Measurements from ENCODE around the gene OR7G2. TPM values are rescaled to one million over a fixed set of nuclear protein-coding genes. Genes with fewer than 3 reads are reported as not detected.

OR7G2 gene
- total and polyA plus RNA-seq, 7 donors: not detected

- H3K36me3 ChIP-seq (ENCODE audit: insufficient read depth in 1 of 2, low read depth in 1 of 2): no peaks in the 10 kb centered on the region
- H3K4me3 ChIP-seq: no peak overlapping the region
- no peaks in the 10 kb centered on the region for H3K9me3 ChIP-seq
- intact Hi-C loops (cut with DNase I): no loop called here
- 71 to 79% (median 75%) methylated on average over 3 of the region's 3 CpGs for WGBS, 3 donors
- DNase-seq (no peak), ATAC-seq (no peak)
- H3K4me1 ChIP-seq: no peaks in the 10 kb centered on the region
- no peak overlapping the region for H3K27ac ChIP-seq
- H3K27me3 ChIP-seq (ENCODE audit: insufficient read depth in 3 of 3, low read length in 2 of 3): peaks cover 1 to 16% (median 5%) of the 10 kb centered on the region in 3 donors
- no peak for TF ChIP-seq CTCF (IDR thresholded peaks at IDR 0.05)
Observed at GRCh38 chr19:9128171-9128570, 20.9 kb upstream of the OR7G2 start.

- Histone ChIP-seq H3K27me3 (ENCODE audit: insufficient read depth in 3 of 3, low read length in 2 of 3) (peaks cover 1 to 17% (median 5%) of the 10 kb centered on the region in 3 donors), H3K27ac (no peak within 1 kb of the TSS), H3K36me3 (ENCODE audit: insufficient read depth in 1 of 2, low read depth in 1 of 2) (no peaks in the 10 kb centered on the region), H3K4me3 (no peak within 1 kb of the TSS), H3K4me1 (no peaks in the 10 kb centered on the region), H3K9me3 (no peaks in the 10 kb centered on the region)
- no peak for TF ChIP-seq CTCF (IDR thresholded peaks at IDR 0.05)
- 73 to 88% (median 80%) methylated on average over 1 of the region's 1 CpG for WGBS, 3 donors
- no peak for DNase-seq
- intact Hi-C loops (cut with DNase I): no loop called here
- ATAC-seq: no peak
Observed at GRCh38 chr19:9126900-9127405, 19.7 kb upstream of the OR7G2 start, which contains the start of gene OR7G3. Gene OR7G3, minus strand, starts transcription at chr19:9126950. Its CDS starts 0 bp downstream, at chr19:9126950.

GRCh38 chr19:9116547-9116946, 9.3 kb upstream of the OR7G2 start:
- H3K4me3 ChIP-seq: no peak overlapping the region
- DNase-seq (no peak), ATAC-seq (no peak)
- no peaks in the 10 kb centered on the region for H3K36me3 ChIP-seq (ENCODE audit: insufficient read depth in 1 of 2, low read depth in 1 of 2)
- no peaks in the 10 kb centered on the region for H3K4me1 ChIP-seq
- TF ChIP-seq CTCF (IDR thresholded peaks at IDR 0.05): no peak
- no peak overlapping the region for H3K27ac ChIP-seq
- no peaks in the 10 kb centered on the region for H3K27me3 ChIP-seq (ENCODE audit: insufficient read depth in 3 of 3, low read length in 2 of 3)
- WGBS, 3 donors: 49 to 56% (median 52%) methylated on average over 5 of the region's 5 CpGs
- intact Hi-C loops (cut with DNase I): no loop called here
- H3K9me3 ChIP-seq: no peaks in the 10 kb centered on the region

- WGBS, 3 donors: 65 to 89% (median 76%) methylated on average over 2 of the region's 2 CpGs
- Histone ChIP-seq H3K27me3 (ENCODE audit: insufficient read depth in 3 of 3, low read length in 2 of 3) (no peaks in the 10 kb centered on the region), H3K4me3 (no peak within 1 kb of the TSS), H3K36me3 (ENCODE audit: insufficient read depth in 1 of 2, low read depth in 1 of 2) (no peaks in the 10 kb centered on the region), H3K27ac (no peak within 1 kb of the TSS), H3K4me1 (no peaks in the 10 kb centered on the region), H3K9me3 (no peaks in the 10 kb centered on the region)
- ATAC-seq (no peak), DNase-seq (no peak)
- TF ChIP-seq CTCF (IDR thresholded peaks at IDR 0.05): no peak
- intact Hi-C loops (cut with DNase I): no loop called here
Observed at GRCh38 chr19:9115307-9115813, 8.1 kb upstream of the OR7G2 start, which contains the start of gene OR7G1. Gene OR7G1, minus strand, starts transcription at chr19:9115763. Its CDS starts 0 bp downstream, at chr19:9115763.

GRCh38 chr19:9109959-9110358, 2.7 kb upstream of the OR7G2 start:
- Histone ChIP-seq H3K36me3 (ENCODE audit: insufficient read depth in 1 of 2, low read depth in 1 of 2) (no peaks in the 10 kb centered on the region), H3K9me3 (no peaks in the 10 kb centered on the region), H3K4me3 (no peak overlapping the region), H3K27ac (no peak overlapping the region), H3K27me3 (ENCODE audit: insufficient read depth in 3 of 3, low read length in 2 of 3) (peaks cover 0 to 3% (median 0%) of the 10 kb centered on the region in 3 donors), H3K4me1 (no peaks in the 10 kb centered on the region)
- 47 to 60% (median 57%) methylated on average over 2 of the region's 2 CpGs for WGBS, 3 donors
- no peak for TF ChIP-seq CTCF (IDR thresholded peaks at IDR 0.05)
- intact Hi-C loops (cut with DNase I): no loop called here
- ATAC-seq: no peak
- DNase-seq: no peak
